ENCODE results near the gene SP3. TPM values are rescaled to one million over a fixed set of nuclear protein-coding genes. Genes with fewer than 3 reads are reported as not detected.
"Not testable (repeated sequence)": the region's sequence is repeated elsewhere in the genome, so short reads cannot be mapped to it uniquely, and the experiment has no call there.

The SP3 gene
- total RNA-seq, 2 donors from 2014 or later = 145 to 166 TPM

DNA sequence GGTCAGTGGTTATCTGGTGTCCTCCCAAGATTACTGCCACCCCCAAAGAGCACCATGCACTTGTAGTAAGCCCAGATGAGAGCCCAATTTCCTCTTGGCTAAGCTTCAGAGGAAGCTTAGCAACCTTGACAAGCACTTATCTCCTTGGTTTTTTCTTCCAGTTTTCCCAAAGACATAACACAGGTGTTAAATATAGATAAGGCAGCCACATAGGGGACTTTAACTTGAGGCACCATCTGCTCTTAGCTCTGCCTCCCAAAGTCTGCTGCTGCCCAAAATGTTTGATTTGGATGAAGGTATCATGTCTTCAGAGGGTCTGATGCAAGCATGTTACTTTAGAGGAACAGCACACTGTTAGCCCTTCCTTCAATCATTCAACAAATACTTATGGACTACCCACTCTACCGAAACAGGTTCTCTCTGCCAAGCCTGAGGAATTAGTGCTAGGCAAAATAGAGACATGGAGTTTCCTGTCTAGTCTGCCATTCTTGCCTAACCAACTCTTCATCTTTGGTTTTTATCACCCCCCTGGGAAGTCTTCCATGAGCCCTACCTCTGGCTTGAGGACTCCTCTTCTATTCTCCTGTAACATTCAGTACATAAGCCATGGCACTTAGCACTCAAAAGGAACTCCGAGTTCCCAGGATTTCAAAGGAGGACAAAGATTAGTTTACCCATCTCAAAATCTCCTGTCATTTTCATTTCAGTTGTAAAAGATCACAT, 73.7 kb downstream of the SP3 start:
- Histone ChIP-seq H3K27me3 (replicated peaks; ENCODE audit: insufficient read depth) (no peaks in the 10 kb centered on the region), H3K27ac (no peak overlapping the region), H3K36me3 (no peaks in the 10 kb centered on the region), H3K9me3 (no peaks in the 10 kb centered on the region), H3K4me3 (no peak overlapping the region), H3K4me1 (replicated peaks) (no peaks in the 10 kb centered on the region)
- DNase-seq (ENCODE audit: low spot score) = no peak
- no peak for TF ChIP-seq POLR2AphosphoS5 (IDR thresholded peaks at IDR 0.05)
- no peak for TF ChIP-seq POLR2A (IDR thresholded peaks at IDR 0.05)
- TF ChIP-seq, protein P1, sequence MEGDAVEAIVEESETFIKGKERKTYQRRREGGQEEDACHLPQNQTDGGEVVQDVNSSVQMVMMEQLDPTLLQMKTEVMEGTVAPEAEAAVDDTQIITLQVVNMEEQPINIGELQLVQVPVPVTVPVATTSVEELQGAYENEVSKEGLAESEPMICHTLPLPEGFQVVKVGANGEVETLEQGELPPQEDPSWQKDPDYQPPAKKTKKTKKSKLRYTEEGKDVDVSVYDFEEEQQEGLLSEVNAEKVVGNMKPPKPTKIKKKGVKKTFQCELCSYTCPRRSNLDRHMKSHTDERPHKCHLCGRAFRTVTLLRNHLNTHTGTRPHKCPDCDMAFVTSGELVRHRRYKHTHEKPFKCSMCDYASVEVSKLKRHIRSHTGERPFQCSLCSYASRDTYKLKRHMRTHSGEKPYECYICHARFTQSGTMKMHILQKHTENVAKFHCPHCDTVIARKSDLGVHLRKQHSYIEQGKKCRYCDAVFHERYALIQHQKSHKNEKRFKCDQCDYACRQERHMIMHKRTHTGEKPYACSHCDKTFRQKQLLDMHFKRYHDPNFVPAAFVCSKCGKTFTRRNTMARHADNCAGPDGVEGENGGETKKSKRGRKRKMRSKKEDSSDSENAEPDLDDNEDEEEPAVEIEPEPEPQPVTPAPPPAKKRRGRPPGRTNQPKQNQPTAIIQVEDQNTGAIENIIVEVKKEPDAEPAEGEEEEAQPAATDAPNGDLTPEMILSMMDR (IDR thresholded peaks at IDR 0.05) = no peak
- intact Hi-C loops (cut with DNase I) = no loop called here
- WGBS = 75% methylated on average over 2 of the region's 2 CpGs

DNA sequence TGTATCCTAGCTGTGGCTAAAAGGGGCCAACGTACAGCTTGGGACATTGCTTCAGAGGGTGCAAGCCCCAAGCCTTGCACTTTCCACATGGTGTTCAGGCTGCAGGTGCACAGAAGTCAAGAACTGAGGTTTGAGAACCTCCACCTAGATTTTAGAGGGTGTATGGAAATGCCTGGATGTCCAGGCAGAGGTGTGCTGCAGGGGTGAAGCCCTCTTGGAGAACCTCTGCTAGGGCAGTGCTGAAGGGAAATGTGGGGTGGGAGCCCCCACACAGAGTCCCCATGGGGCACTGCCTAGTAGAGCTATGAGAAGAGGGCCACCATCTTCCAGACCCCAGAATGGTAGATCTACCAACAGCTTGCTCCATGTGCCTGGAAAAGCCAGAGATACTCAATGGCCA, 75.7 kb downstream of the SP3 start:
- 90% methylated on average over 1 of the region's 1 CpG for WGBS
- H3K9me3 ChIP-seq; H3K4me3 ChIP-seq; intact Hi-C loops (cut with DNase I); DNase-seq (ENCODE audit: low spot score); H3K36me3 ChIP-seq; H3K4me1 ChIP-seq (replicated peaks); H3K27me3 ChIP-seq (replicated peaks; ENCODE audit: insufficient read depth); H3K27ac ChIP-seq: not testable (repeated sequence)

DNA sequence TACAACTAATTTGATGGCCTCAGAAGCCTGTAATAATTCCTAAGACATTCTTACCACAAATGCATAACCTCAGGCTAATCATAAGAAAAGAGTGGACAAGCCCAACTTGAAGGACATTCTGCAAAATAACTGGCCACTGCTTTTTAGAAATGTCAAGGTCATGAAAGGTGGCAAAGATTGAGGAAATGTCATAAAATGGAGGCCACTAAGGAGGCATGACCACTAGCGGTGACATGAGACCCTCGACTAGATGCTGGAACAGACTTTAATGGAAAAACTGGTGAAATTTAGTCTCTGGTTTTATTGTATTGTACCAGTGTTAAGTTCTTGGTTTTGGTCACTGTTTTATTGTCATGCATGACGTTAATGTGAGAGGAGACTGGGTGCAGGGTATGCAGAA, 78.6 kb downstream of the SP3 start:
- no peak overlapping the region for H3K4me3 ChIP-seq
- no peak for TF ChIP-seq POLR2A (IDR thresholded peaks at IDR 0.05)
- no peak for TF ChIP-seq POLR2AphosphoS5 (IDR thresholded peaks at IDR 0.05)
- TF ChIP-seq, protein P1 (IDR thresholded peaks at IDR 0.05) = no peak
- H3K9me3 ChIP-seq = no peaks in the 10 kb centered on the region
- H3K4me1 ChIP-seq (replicated peaks) = no peaks in the 10 kb centered on the region
- H3K36me3 ChIP-seq = no peaks in the 10 kb centered on the region
- no peaks in the 10 kb centered on the region for H3K27me3 ChIP-seq (replicated peaks; ENCODE audit: insufficient read depth)
- DNase-seq (ENCODE audit: low spot score) = no peak
- H3K27ac ChIP-seq = no peak overlapping the region
- WGBS = 89% methylated on average over 3 of the region's 3 CpGs
- intact Hi-C loops (cut with DNase I) = no loop called here

DNA sequence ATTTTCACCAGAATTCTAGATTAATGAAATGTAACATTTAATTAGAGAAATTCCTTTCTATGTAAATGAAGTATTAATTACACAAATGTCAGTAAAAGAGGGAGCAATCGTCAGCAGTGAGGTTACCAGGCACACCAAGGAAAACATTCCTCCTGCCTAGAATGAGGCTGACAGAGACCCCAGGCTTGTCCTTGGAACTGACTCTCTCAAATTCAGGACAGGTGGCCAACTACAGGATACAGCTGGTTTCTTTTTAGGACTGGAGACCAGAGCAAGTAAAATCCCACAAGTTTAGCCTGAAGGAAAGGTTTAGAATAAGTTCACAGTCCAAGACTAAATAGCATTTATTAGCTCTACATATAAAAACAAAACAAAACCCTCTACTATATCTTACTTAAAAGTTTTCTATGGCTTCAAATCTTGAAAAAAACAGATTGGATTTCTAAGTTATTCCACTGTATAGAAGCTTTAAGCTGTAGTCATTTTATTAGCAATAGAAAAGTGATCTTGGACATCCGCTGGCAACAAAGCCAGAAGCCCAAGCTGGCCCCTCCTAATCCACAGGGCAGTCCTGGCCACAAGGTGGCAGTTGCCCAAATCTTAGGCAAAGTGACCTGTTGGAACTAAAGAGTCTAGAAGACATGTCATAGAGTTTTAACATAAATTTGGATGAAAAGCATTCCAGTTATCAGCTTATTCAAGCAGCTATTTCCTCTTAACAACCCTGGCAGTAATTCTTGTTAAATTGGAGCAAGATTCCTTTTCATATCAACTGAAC, 81.0 kb downstream of the SP3 start:
- H3K27me3 ChIP-seq (replicated peaks; ENCODE audit: insufficient read depth) = no peaks in the 10 kb centered on the region
- 69% methylated on average over 2 of the region's 2 CpGs for WGBS
- H3K36me3 ChIP-seq = no peaks in the 10 kb centered on the region
- intact Hi-C loops (cut with DNase I) = no loop called here
- H3K9me3 ChIP-seq = no peaks in the 10 kb centered on the region
- H3K27ac ChIP-seq = no peak overlapping the region
- peak; percentile 23 for DNase-seq (ENCODE audit: low spot score)
- no peak overlapping the region for H3K4me3 ChIP-seq
- TF ChIP-seq, protein P1 (IDR thresholded peaks at IDR 0.05) = peak in 3 of 4 experiments; percentile 37 to 57 (median 44)
- TF ChIP-seq POLR2AphosphoS5 (IDR thresholded peaks at IDR 0.05) (peak; percentile 16), POLR2A (IDR thresholded peaks at IDR 0.05) (no peak)
- H3K4me1 ChIP-seq (replicated peaks) = no peaks in the 10 kb centered on the region

GRCh38 chr2:173881886-173882285, 83.3 kb downstream of the SP3 start:
- H3K27ac ChIP-seq = no peak overlapping the region
- intact Hi-C loops (cut with DNase I) = no loop called here
- H3K4me1 ChIP-seq (replicated peaks) = no peaks in the 10 kb centered on the region
- H3K9me3 ChIP-seq = no peaks in the 10 kb centered on the region
- no peak for DNase-seq (ENCODE audit: low spot score)
- TF ChIP-seq POLR2A (IDR thresholded peaks at IDR 0.05) = no peak
- TF ChIP-seq POLR2AphosphoS5 (IDR thresholded peaks at IDR 0.05) = no peak
- TF ChIP-seq, protein P1 (IDR thresholded peaks at IDR 0.05) = no peak
- no peaks in the 10 kb centered on the region for H3K27me3 ChIP-seq (replicated peaks; ENCODE audit: insufficient read depth)
- no peak overlapping the region for H3K4me3 ChIP-seq
- WGBS = 62% methylated on average over 3 of the region's 3 CpGs
- no peaks in the 10 kb centered on the region for H3K36me3 ChIP-seq

Data from prostate gland (tissue), 2 donors.